HG03095 (cell line): ENCODE measurements around the gene KCNG2.

ENCODE experiments used
- ATAC-seq: cut with Tn5 transposase; IDR thresholded peaks from one replicate; pipeline ENCODE4 v1.9.1; 2021; ENCODE audit warnings: moderate library complexity; ENCODE audit not compliant: unreplicated experiment

Gene KCNG2

GRCh38 chr18:79919089-79919488 lies 121.4 kb downstream of the KCNG2 start:
- no peak for ATAC-seq

- no peak for ATAC-seq
Observed at GRCh38 chr18:79921984-79922965, 124.5 kb downstream of the KCNG2 start.

GRCh38 chr18:79922971-79923411 lies 125.3 kb downstream of the KCNG2 start:
- no peak for ATAC-seq

GRCh38 chr18:79923896-79924585 lies 126.3 kb downstream of the KCNG2 start:
- ATAC-seq = no peak

- ATAC-seq = no peak
Observed at GRCh38 chr18:79924814-79925731, 127.3 kb downstream of the KCNG2 start.

- ATAC-seq = no peak
Observed at GRCh38 chr18:79926306-79926705, 128.6 kb downstream of the KCNG2 start.

- ATAC-seq = no peak
Observed at GRCh38 chr18:79926715-79927606, 129.2 kb downstream of the KCNG2 start.

- ATAC-seq = no peak
Observed at GRCh38 chr18:79927607-79928562, 130.1 kb downstream of the KCNG2 start.

GRCh38 chr18:79928563-79928960 lies 130.8 kb downstream of the KCNG2 start:
- ATAC-seq = no peak

GRCh38 chr18:79930020-79930642 lies 132.4 kb downstream of the KCNG2 start:
- no peak for ATAC-seq

GRCh38 chr18:79931475-79931874 lies 133.7 kb downstream of the KCNG2 start:
- ATAC-seq = no peak

GRCh38 chr18:79932907-79933306 lies 135.2 kb downstream of the KCNG2 start:
- ATAC-seq = no peak

GRCh38 chr18:79933765-79934164 lies 136.0 kb downstream of the KCNG2 start:
- no peak for ATAC-seq

- no peak for ATAC-seq
Observed at GRCh38 chr18:79934311-79935097, 136.8 kb downstream of the KCNG2 start.

GRCh38 chr18:79935098-79935480 lies 137.4 kb downstream of the KCNG2 start:
- no peak for ATAC-seq

- ATAC-seq = no peak
Observed at GRCh38 chr18:79935499-79935898, 137.8 kb downstream of the KCNG2 start.

GRCh38 chr18:79935925-79936324 lies 138.2 kb downstream of the KCNG2 start:
- no peak for ATAC-seq

GRCh38 chr18:79936641-79937040 lies 138.9 kb downstream of the KCNG2 start:
- no peak for ATAC-seq
